AG09309 (cell line): Measurements from ENCODE around the gene ECT2L.

Source experiments
- DNase-seq: peaks from one replicate; pipeline ENCODE4 v3.0.0-alpha.2; 2010; ENCODE audit warnings: low read depth
- H3K4me3 ChIP-seq: 2 replicates; pipeline ENCODE4 v1.5.1; 2011; ENCODE audit warnings: mild to moderate bottlenecking, low read depth, low read length, moderate library complexity; ENCODE audit not compliant: control insufficient read depth
- CTCF ChIP-seq: IDR thresholded peaks from 2 replicates; pipeline ENCODE4 v1.5.1; 2011; ENCODE audit warnings: mild to moderate bottlenecking, low read depth, low read length, inconsistent platforms; ENCODE audit not compliant: insufficient read depth, control insufficient read depth; ENCODE audit errors: missing control alignments

ECT2L gene

GRCh38 chr6:138772596-138773176 is 23.2 kb upstream of the ECT2L start:
- peak overlapping the region; percentile 92 for H3K4me3 ChIP-seq
- no peak for DNase-seq
- TF ChIP-seq CTCF, result no peak

GRCh38 chr6:138773177-138774091 is 22.5 kb upstream of the ECT2L start, which contains the start of gene CCDC28A:
CCDC28A (plus strand) TSS chr6:138773769; CDS start chr6:138776121, 2,352 bp downstream.
- peak within 1 kb of the TSS; percentile 92 for H3K4me3 ChIP-seq
- no peak for TF ChIP-seq CTCF
- peak; percentile 72 for DNase-seq

- TF ChIP-seq CTCF, result no peak
- peak overlapping the region; percentile 92 for H3K4me3 ChIP-seq
- no peak for DNase-seq
These were observed 21.5 kb upstream of the ECT2L start for GRCh38 chr6:138774370-138774769.

- no peak overlapping the region for H3K4me3 ChIP-seq
- TF ChIP-seq CTCF, result no peak
- DNase-seq, result no peak
These were observed 19.2 kb upstream of the ECT2L start for GRCh38 chr6:138776659-138777058.

GRCh38 chr6:138778331-138778730 is 17.6 kb upstream of the ECT2L start:
- no peak for DNase-seq
- no peak overlapping the region for H3K4me3 ChIP-seq
- no peak for TF ChIP-seq CTCF

GRCh38 chr6:138782243-138782642 is 13.6 kb upstream of the ECT2L start:
- H3K4me3 ChIP-seq, result no peak overlapping the region
- DNase-seq, result no peak
- TF ChIP-seq CTCF, result no peak
